SKM-1 treated with dmso at 0.1 percent for 144 hours (cell line): ENCODE measurements around the gene BCL2.

Source experiments
- DNase-seq: peaks from one replicate; lab custom pipeline; 2025; ENCODE audit not compliant: unreplicated experiment; lab: John Stamatoyannopoulos, UW

BCL2 gene

GRCh38 chr18:63329431-63330145 is 10.0 kb upstream of the BCL2 start:
- no peak for DNase-seq

GRCh38 chr18:63326011-63326410 is 6.4 kb upstream of the BCL2 start:
- no peak for DNase-seq

- DNase-seq = no peak
Measured at GRCh38 chr18:63325086-63325686, 5.6 kb upstream of the BCL2 start.

- DNase-seq = peak; percentile 83
Measured at GRCh38 chr18:63322908-63323634, 3.5 kb upstream of the BCL2 start.

GRCh38 chr18:63322206-63322605 is 2.6 kb upstream of the BCL2 start:
- peak; percentile 56 for DNase-seq

GRCh38 chr18:63321291-63321690 is 1.7 kb upstream of the BCL2 start:
- no peak for DNase-seq

- DNase-seq = no peak
Measured at GRCh38 chr18:63320975-63321265, 1.4 kb upstream of the BCL2 start.

GRCh38 chr18:63320123-63320974 is 780 bp upstream of the BCL2 start:
- DNase-seq = peak; percentile 82

- no peak for DNase-seq
Measured at GRCh38 chr18:63318889-63319382, 633 bp downstream of the BCL2 start.

- DNase-seq = peak; percentile 76
Measured at GRCh38 chr18:63317982-63318888, 1.3 kb downstream of the BCL2 start.

- no peak for DNase-seq
Measured at GRCh38 chr18:63317556-63317946, 2.0 kb downstream of the BCL2 start.

- DNase-seq = no peak
Measured at GRCh38 chr18:63316612-63317555, 2.7 kb downstream of the BCL2 start.

GRCh38 chr18:63315876-63316275 is 3.7 kb downstream of the BCL2 start:
- no peak for DNase-seq

GRCh38 chr18:63315131-63315662 is 4.4 kb downstream of the BCL2 start:
- no peak for DNase-seq

GRCh38 chr18:63314062-63314790 is 5.3 kb downstream of the BCL2 start:
- no peak for DNase-seq

GRCh38 chr18:63313396-63313917 is 6.1 kb downstream of the BCL2 start:
- DNase-seq = no peak

GRCh38 chr18:63312737-63313395 is 6.7 kb downstream of the BCL2 start:
- DNase-seq = no peak
